ENCODE data around the gene APLNR. TPM values are rescaled to one million over a fixed set of nuclear protein-coding genes. Genes with fewer than 3 reads are reported as not detected.

APLNR gene
- total and polyA plus RNA-seq, 2 of the 8 experiments (the other 6 are each of a cell fraction or from before 2014, with no cell fraction given): 0.80 TPM; not detected in 1

- TF ChIP-seq CHD7 (IDR thresholded peaks at IDR 0.05; ENCODE audit: insufficient replicate concordance, low read length) (no peak), JUN (IDR thresholded peaks at IDR 0.05; ENCODE audit: low read depth, low read length) (no peak), NRF1 (IDR thresholded peaks at IDR 0.05; ENCODE audit: low read depth, low read length) (no peak), RXRA (IDR thresholded peaks at IDR 0.05; ENCODE audit: insufficient read depth, low read depth, low read length) (no peak), FOSL1 (IDR thresholded peaks at IDR 0.05; ENCODE audit: insufficient read depth, low read depth, low read length) (no peak), HDAC2 (IDR thresholded peaks at IDR 0.05; ENCODE audit: borderline replicate concordance in 1 of 2, low read depth in 2 of 2, low read length in 2 of 2) (no peak), BCL11A (IDR thresholded peaks at IDR 0.05; ENCODE audit: low read depth in 2 of 2, low read length in 2 of 2) (no peak), SP2 (IDR thresholded peaks at IDR 0.05; ENCODE audit: low read length) (no peak), GTF2F1 (IDR thresholded peaks at IDR 0.05; ENCODE audit: borderline replicate concordance, low read depth, low read length) (no peak), POLR2A (IDR thresholded peaks at IDR 0.05; ENCODE audit: control extremely low read depth in 1 of 2, low read depth in 2 of 2, low read length in 2 of 2) (no peak), SRF (IDR thresholded peaks at IDR 0.05; ENCODE audit: low read depth, low read length) (no peak), SUZ12 (IDR thresholded peaks at IDR 0.05; ENCODE audit: low read length) (no peak)
Measured at GRCh38 chr11:57219021-57219627, 17.9 kb downstream of the APLNR start (continued).
